Measurements from ENCODE around the gene CCDC12. TPM values are rescaled to one million over a fixed set of nuclear protein-coding genes. Genes with fewer than 3 reads are reported as not detected.
A peak's percentile ranks its signal among the peaks of the same experiment; 100 is the strongest.

Gene CCDC12
- total and polyA plus RNA-seq, 2 of the 13 experiments (the other 11 are each of a cell fraction or from before 2014, with no cell fraction given): 30.1 to 49.5 TPM

DNA sequence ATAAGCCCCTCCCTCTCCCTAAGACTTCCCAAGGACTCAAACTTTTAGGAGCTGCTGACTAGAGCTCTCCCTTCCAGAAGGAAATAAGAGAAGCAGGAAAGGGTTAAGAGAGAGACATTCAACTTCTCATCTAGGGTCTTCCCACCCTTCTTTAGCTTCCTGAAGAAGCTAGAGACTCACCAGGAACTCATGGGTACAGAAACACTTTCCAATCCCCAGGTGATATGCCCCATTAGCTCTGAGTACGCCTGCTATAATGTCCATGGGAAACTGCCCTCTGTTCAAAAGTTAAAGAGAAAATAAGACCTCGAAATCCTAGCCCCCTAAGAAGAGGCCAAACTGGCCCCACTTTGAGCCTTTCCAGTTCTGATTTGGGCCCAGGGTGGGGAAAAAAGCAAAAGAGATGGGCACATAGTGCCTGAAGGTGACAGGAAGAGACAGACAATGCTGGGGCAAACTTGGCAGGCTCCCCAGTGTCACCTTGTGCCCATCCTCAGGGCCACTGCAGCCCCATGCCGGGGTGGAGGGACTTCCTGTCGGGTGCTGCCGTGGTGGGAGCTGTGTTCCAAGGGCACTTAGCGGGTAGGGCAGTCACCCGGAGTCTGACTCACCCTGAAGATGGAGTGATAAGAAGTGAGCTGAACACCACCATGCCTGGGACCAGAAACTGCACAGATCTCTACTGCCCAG lies 29.5 kb downstream of the CCDC12 start:
- WGBS (ENCODE audit: low lambda C conversion rate): 47% methylated on average over 2 of the region's 7 CpGs
- H3K27ac ChIP-seq (ENCODE audit: extremely low read length, insufficient read depth, low read length): peak overlapping the region; percentile 45
- H3K9ac ChIP-seq (ENCODE audit: insufficient read depth, low read depth, low read length): 0 out of 2 replicates have a peak overlapping the region, but pooled peaks have one; percentile 2
- H2AFZ ChIP-seq (ENCODE audit: low read length): no peak overlapping the region
- no peaks in the 10 kb centered on the region for H3K27me3 ChIP-seq (ENCODE audit: control insufficient read depth in 1 of 2, insufficient read depth in 2 of 2, low read length in 2 of 2)
- intact Hi-C loops (cut with micrococcal nuclease; ENCODE audit: unreplicated experiment): no loop called here
- H3K4me1 ChIP-seq (ENCODE audit: insufficient read depth, low read length): peaks cover 93% of the 10 kb centered on the region
- ChIA-PET CTCF (ENCODE audit: low intra/inter-chr PET ratio, low total read pairs) (interaction anchor here (0.9 kb wide), 1 partner anchor 23 kb away, joined by 3 read pairs; no protein-coding TSS in a partner anchor), POLR2A (interaction anchor here (1.5 to 3.0 kb wide), 4 partner anchors 11 to 33 kb away, joined by 5 to 34 read pairs (median 10); partner anchors contain the start of genes CCDC12 and NBEAL2)
- peaks cover 82% of the 10 kb centered on the region for H3K79me2 ChIP-seq (ENCODE audit: insufficient read depth, low read length)
- in situ Hi-C loops (cut with HindIII; ENCODE audit: extremely low pct_ligation_motif_present, low pct_unique_long_range_greater_than_20kb): no loop called here
- H4K20me1 ChIP-seq (ENCODE audit: insufficient read depth, low read length): peaks cover 53% of the 10 kb centered on the region
- DNase-seq (ENCODE audit: low spot score) (peak; percentile 45), ATAC-seq (no peak; the same call in 2 of the 3 replicates), FAIRE-seq (no peak)
- no TSS peak for BruUV-seq (replicated peaks)
- H3K9me3 ChIP-seq (ENCODE audit: low read length): no peaks in the 10 kb centered on the region
- no peak overlapping the region for H3K4me2 ChIP-seq (ENCODE audit: low read depth, low read length)
- H3K36me3 ChIP-seq (replicated peaks in 1 of 2; ENCODE audit: control insufficient read depth in 1 of 2, insufficient read depth in 2 of 2, low read length in 2 of 2): peaks cover 2 to 11% of the 10 kb centered on the region in 2 experiments; a peak in 3 of 5 replicates
- H3K4me3 ChIP-seq (replicated peaks in 1 of 3; ENCODE audit: insufficient read depth in 1 of 3, low read depth in 2 of 3, low read length in 3 of 3): no peak overlapping the region
- TF ChIP-seq ZNF121 (CRISPR knock-in tag; IDR thresholded peaks at IDR 0.05) (no peak), ZFP41 (CRISPR knock-in tag; IDR thresholded peaks at IDR 0.05; ENCODE audit: borderline replicate concordance) (no peak), ISX (CRISPR knock-in tag; conservative IDR thresholded peaks at IDR 0.05) (no peak), GABPA (IDR thresholded peaks at IDR 0.05; ENCODE audit: low read depth, low read length) (no peak), GABPA (CRISPR knock-in tag; IDR thresholded peaks at IDR 0.05; ENCODE audit: low read depth) (peak; percentile 26; the same call in 1 of the 2 replicates), TMF1 (CRISPR knock-in tag; IDR thresholded peaks at IDR 0.05; ENCODE audit: low read depth) (no peak), FOSL2 (CRISPR knock-in tag; IDR thresholded peaks at IDR 0.05) (peak; percentile 90)
- TF ChIP-seq, protein P1, sequence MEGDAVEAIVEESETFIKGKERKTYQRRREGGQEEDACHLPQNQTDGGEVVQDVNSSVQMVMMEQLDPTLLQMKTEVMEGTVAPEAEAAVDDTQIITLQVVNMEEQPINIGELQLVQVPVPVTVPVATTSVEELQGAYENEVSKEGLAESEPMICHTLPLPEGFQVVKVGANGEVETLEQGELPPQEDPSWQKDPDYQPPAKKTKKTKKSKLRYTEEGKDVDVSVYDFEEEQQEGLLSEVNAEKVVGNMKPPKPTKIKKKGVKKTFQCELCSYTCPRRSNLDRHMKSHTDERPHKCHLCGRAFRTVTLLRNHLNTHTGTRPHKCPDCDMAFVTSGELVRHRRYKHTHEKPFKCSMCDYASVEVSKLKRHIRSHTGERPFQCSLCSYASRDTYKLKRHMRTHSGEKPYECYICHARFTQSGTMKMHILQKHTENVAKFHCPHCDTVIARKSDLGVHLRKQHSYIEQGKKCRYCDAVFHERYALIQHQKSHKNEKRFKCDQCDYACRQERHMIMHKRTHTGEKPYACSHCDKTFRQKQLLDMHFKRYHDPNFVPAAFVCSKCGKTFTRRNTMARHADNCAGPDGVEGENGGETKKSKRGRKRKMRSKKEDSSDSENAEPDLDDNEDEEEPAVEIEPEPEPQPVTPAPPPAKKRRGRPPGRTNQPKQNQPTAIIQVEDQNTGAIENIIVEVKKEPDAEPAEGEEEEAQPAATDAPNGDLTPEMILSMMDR (CRISPR knock-in tag; IDR thresholded peaks at IDR 0.05): no peak
- TF ChIP-seq, protein P2, sequence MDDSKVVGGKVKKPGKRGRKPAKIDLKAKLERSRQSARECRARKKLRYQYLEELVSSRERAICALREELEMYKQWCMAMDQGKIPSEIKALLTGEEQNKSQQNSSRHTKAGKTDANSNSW (CRISPR knock-in tag; IDR thresholded peaks at IDR 0.05; ENCODE audit: borderline replicate concordance): no peak
- TF ChIP-seq, protein P3, sequence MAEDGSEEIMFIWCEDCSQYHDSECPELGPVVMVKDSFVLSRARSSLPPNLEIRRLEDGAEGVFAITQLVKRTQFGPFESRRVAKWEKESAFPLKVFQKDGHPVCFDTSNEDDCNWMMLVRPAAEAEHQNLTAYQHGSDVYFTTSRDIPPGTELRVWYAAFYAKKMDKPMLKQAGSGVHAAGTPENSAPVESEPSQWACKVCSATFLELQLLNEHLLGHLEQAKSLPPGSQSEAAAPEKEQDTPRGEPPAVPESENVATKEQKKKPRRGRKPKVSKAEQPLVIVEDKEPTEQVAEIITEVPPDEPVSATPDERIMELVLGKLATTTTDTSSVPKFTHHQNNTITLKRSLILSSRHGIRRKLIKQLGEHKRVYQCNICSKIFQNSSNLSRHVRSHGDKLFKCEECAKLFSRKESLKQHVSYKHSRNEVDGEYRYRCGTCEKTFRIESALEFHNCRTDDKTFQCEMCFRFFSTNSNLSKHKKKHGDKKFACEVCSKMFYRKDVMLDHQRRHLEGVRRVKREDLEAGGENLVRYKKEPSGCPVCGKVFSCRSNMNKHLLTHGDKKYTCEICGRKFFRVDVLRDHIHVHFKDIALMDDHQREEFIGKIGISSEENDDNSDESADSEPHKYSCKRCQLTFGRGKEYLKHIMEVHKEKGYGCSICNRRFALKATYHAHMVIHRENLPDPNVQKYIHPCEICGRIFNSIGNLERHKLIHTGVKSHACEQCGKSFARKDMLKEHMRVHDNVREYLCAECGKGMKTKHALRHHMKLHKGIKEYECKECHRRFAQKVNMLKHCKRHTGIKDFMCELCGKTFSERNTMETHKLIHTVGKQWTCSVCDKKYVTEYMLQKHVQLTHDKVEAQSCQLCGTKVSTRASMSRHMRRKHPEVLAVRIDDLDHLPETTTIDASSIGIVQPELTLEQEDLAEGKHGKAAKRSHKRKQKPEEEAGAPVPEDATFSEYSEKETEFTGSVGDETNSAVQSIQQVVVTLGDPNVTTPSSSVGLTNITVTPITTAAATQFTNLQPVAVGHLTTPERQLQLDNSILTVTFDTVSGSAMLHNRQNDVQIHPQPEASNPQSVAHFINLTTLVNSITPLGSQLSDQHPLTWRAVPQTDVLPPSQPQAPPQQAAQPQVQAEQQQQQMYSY (CRISPR knock-in tag; IDR thresholded peaks at IDR 0.05): no peak
- TF ChIP-seq, protein P4, sequence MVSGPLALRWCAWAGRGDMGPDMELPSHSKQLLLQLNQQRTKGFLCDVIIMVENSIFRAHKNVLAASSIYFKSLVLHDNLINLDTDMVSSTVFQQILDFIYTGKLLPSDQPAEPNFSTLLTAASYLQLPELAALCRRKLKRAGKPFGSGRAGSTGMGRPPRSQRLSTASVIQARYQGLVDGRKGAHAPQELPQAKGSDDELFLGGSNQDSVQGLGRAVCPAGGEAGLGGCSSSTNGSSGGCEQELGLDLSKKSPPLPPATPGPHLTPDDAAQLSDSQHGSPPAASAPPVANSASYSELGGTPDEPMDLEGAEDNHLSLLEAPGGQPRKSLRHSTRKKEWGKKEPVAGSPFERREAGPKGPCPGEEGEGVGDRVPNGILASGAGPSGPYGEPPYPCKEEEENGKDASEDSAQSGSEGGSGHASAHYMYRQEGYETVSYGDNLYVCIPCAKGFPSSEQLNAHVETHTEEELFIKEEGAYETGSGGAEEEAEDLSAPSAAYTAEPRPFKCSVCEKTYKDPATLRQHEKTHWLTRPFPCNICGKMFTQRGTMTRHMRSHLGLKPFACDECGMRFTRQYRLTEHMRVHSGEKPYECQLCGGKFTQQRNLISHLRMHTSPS (CRISPR knock-in tag; IDR thresholded peaks at IDR 0.05; ENCODE audit: low read depth): peak; percentile 96
- TF ChIP-seq, protein P5, sequence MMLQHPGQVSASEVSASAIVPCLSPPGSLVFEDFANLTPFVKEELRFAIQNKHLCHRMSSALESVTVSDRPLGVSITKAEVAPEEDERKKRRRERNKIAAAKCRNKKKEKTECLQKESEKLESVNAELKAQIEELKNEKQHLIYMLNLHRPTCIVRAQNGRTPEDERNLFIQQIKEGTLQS (CRISPR knock-in tag; IDR thresholded peaks at IDR 0.05): peak; percentile 52; the same call in 1 of the 2 replicates
- TF ChIP-seq, protein P6, sequence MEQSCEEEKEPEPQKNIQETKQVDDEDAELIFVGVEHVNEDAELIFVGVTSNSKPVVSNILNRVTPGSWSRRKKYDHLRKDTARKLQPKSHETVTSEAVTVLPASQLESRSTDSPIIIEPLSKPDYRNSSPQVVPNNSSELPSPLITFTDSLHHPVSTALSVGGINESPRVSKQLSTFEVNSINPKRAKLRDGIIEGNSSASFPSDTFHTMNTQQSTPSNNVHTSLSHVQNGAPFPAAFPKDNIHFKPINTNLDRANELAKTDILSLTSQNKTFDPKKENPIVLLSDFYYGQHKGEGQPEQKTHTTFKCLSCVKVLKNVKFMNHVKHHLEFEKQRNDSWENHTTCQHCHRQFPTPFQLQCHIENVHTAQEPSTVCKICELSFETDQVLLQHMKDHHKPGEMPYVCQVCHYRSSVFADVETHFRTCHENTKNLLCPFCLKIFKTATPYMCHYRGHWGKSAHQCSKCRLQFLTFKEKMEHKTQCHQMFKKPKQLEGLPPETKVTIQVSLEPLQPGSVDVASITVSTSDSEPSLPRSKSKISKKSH (CRISPR knock-in tag; IDR thresholded peaks at IDR 0.05; ENCODE audit: borderline replicate concordance): no peak
